Measurements from ENCODE around the gene CLCN1. TPM values are rescaled to one million over a fixed set of nuclear protein-coding genes. Genes with fewer than 3 reads are reported as not detected.
A peak's percentile ranks its signal among the peaks of the same experiment; 100 is the strongest.

Gene CLCN1
- total RNA-seq, 1 experiment from 2014 or later, result 0.13 TPM

DNA sequence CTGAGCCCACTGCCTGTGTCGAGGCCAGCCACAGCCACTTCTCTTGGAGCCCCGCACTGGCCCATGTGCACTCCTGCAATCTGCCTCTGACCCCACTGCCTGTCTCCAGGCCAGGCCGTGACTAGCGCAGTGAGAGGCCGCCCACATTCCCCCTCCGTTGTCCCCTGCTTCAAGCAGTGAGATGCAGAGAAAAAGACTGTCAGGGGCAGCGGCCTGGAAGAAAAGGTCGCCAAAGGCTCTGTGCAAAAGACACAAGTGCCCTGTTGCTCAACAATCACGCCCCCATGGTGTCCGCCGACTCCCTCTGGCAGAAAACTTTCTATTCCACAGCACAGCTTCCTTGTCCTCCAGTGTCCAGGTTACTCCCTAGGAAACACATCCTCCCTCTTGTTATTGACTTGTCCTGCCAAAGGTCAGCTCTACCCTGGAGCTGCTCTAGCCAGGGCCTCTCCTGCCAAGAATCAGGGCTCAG lies 36.7 kb downstream of the CLCN1 start:
- no peak overlapping the region for H2BK5ac ChIP-seq (ENCODE audit: insufficient read length, low read length)
- no CpG with 5 or more reads among the region's 11 CpGs for WGBS (ENCODE audit: extremely low coverage, insufficient read length, low lambda C conversion rate)
- TF ChIP-seq, protein P1, sequence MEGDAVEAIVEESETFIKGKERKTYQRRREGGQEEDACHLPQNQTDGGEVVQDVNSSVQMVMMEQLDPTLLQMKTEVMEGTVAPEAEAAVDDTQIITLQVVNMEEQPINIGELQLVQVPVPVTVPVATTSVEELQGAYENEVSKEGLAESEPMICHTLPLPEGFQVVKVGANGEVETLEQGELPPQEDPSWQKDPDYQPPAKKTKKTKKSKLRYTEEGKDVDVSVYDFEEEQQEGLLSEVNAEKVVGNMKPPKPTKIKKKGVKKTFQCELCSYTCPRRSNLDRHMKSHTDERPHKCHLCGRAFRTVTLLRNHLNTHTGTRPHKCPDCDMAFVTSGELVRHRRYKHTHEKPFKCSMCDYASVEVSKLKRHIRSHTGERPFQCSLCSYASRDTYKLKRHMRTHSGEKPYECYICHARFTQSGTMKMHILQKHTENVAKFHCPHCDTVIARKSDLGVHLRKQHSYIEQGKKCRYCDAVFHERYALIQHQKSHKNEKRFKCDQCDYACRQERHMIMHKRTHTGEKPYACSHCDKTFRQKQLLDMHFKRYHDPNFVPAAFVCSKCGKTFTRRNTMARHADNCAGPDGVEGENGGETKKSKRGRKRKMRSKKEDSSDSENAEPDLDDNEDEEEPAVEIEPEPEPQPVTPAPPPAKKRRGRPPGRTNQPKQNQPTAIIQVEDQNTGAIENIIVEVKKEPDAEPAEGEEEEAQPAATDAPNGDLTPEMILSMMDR (conservative IDR thresholded peaks at IDR 0.05), result no peak

More for the DNA sequence above, 36.7 kb downstream of the CLCN1 start:
- Histone ChIP-seq H3K27me3 (ENCODE audit: insufficient read depth, low read length) (no peaks in the 10 kb centered on the region), H2BK120ac (ENCODE audit: low read depth, low read length, poor library complexity, severe bottlenecking) (no peak overlapping the region), H3K14ac (ENCODE audit: insufficient read depth, low read length) (no peak overlapping the region), H2BK20ac (ENCODE audit: low read depth, low read length, poor library complexity, severe bottlenecking) (no peak overlapping the region), H3K18ac (ENCODE audit: insufficient read length, low read depth, low read length) (no peak overlapping the region), H3K9me3 (ENCODE audit: control insufficient read depth, low read depth, low read length) (no peaks in the 10 kb centered on the region), H4K5ac (ENCODE audit: insufficient read length, low read depth, low read length) (no peak overlapping the region), H3K27ac (ENCODE audit: insufficient read length, low read depth, low read length) (no peak overlapping the region), H3K4ac (ENCODE audit: low read depth, low read length) (no peak overlapping the region), H3K23me2 (ENCODE audit: insufficient read length, low read depth, low read length, poor library complexity, severe bottlenecking) (no peaks in the 10 kb centered on the region), H4K8ac (replicated peaks; ENCODE audit: insufficient read length, low read depth, low read length) (no peak overlapping the region), H3T11ph (ENCODE audit: low read length) (no peak overlapping the region), H3K79me1 (ENCODE audit: insufficient read depth, low read depth, low read length, poor library complexity, severe bottlenecking) (no peaks in the 10 kb centered on the region), H2AK5ac (ENCODE audit: insufficient read length, low read length) (no peak overlapping the region), H4K20me1 (ENCODE audit: control insufficient read depth, insufficient read depth, insufficient read length) (no peaks in the 10 kb centered on the region), H2BK15ac (ENCODE audit: low read depth, low read length) (no peak overlapping the region), H3K4me1 (ENCODE audit: insufficient read depth, low read length) (no peaks in the 10 kb centered on the region), H3K23ac (ENCODE audit: insufficient read length, low read depth, low read length) (no peak overlapping the region), H3K79me2 (ENCODE audit: insufficient read depth, low read length) (no peaks in the 10 kb centered on the region), H4K91ac (ENCODE audit: insufficient read length, low read depth, low read length) (no peak overlapping the region), H2BK12ac (ENCODE audit: insufficient read length, low read depth, low read length) (no peak overlapping the region), H2AFZ (ENCODE audit: low read length) (no peak overlapping the region), H3K4me2 (ENCODE audit: insufficient read depth, insufficient read length, low read length) (no peak overlapping the region), H3K56ac (ENCODE audit: insufficient read length, low read depth, low read length) (no peak overlapping the region), H3K9ac (ENCODE audit: extremely low read depth, insufficient read length, low read length) (no peak overlapping the region)
- H3K27me3 Mint-ChIP-seq (ENCODE audit: low read depth), result peaks cover 6% of the 10 kb centered on the region
- H3K36me3 Mint-ChIP-seq (ENCODE audit: insufficient read depth in 1 of 3, low read depth in 3 of 3), result peaks cover 17 to 36% (median 26%) of the 10 kb centered on the region in 3 experiments
- DNase-seq, result no peak
- H3K27ac Mint-ChIP-seq, result peak overlapping the region in 2 of 3 experiments; percentile 42 to 49; a peak in 2 of 7 replicates
- H3K9me3 Mint-ChIP-seq, result no peaks in the 10 kb centered on the region
- H3K4me3 Mint-ChIP-seq, result no peak overlapping the region
- H3K4me1 Mint-ChIP-seq, result peaks cover 17 to 21% of the 10 kb centered on the region in 2 experiments
